ENCODE data around the gene GNAS.

DNA sequence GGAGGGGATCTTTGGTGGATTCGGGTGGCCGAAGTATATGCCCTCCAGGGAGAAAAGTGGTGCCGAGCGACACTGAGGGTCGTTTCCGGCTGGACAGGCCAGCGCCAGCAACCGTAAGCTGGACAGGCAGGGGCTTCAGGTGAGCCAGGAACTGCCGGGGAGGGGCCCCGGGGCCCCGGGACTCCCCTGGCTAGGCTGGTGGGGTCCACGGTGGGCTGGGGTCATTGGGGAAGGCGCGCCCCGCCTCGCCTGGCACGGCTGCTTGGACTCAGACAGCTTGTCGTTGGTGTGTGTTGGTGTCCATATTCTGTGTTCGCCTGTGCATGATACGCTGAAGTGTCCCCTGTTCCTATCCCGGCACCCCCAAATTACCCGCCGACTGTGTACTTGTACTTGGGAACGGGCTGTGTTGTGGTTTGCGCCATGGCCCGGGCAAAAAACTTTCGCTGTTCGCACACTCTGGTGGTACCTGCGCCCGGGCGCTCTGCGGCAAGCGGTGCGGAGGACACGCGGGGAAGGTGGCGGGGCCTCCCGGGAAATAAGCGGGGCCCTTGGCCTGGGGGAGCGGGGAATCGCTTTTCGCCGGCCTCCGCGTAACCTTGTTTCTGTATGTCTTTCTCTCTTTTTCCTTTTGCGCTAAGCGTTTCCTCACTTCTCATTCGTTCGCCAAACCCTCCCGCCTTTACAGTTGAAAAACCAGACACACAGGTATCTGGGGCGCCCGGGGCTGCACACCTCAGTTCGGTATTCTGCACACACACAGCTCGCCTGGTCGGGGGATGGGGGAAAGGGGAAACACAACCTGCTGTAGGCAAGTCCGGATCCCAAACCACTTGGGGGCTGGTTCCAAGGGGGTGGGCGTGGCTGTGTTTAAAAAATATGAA, 3.2 kb downstream of the GNAS start:
- TF ChIP-seq EP300 (IDR thresholded peaks at IDR 0.05): no peak
- no peak for TF ChIP-seq CTCF (IDR thresholded peaks at IDR 0.05)
- no peak for TF ChIP-seq POLR2AphosphoS5 (IDR thresholded peaks at IDR 0.05)

Data from suprapubic skin (tissue), 4 donors.